Stimulated activated CD8-positive, alpha-beta memory T cell treated with anti-CD3 and anti-CD28 coated beads, Interleukin-7, amount 100 ng/mL, for 1 hour (primary cell): ENCODE results near the gene U2AF1.
A peak's percentile ranks its signal among the peaks of the same experiment; 100 is the strongest.
"Not testable (repeated sequence)": the region's sequence is repeated elsewhere in the genome, so short reads cannot be mapped to it uniquely, and the experiment has no call there.

ENCODE experiments used
- DNase-seq, 2 donors: peaks; one replicate each; pipeline ENCODE4 v3.0.0-alpha.2; 2020; ENCODE audit warnings: low read depth in 2 of 2

Gene U2AF1, protein sequence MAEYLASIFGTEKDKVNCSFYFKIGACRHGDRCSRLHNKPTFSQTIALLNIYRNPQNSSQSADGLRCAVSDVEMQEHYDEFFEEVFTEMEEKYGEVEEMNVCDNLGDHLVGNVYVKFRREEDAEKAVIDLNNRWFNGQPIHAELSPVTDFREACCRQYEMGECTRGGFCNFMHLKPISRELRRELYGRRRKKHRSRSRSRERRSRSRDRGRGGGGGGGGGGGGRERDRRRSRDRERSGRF

GRCh38 chr21:43106965-43107793 is at the start of gene U2AF1:
TSS of gene U2AF1 (minus strand) at chr21:43107570. CDS start at chr21:43107494, 76 bp downstream.
- peak in 1 of 2 donors; percentile 55 for DNase-seq

GRCh38 chr21:43153601-43154000 is 46.2 kb upstream of the U2AF1 start:
- DNase-seq: not testable (repeated sequence)

DNA sequence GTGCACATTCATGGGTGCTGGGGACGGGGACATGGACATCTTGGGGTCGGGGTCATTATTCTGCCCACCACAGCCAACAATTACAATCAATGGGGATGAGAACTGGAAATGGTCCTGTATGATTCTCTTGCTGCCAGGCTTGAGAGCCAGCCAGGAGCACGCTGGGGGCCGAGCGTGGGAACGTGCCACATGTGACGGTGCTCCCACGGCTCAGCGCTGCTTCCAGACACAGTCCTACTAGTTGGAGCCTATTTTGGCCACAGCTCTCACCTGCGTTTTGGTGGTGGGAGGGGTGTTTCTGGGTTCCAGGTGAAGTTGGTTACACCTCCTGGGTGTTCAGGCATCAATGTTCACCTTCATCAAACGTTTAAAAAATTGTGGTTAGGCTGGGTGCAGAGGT is 42.0 kb upstream of the U2AF1 start:
- not testable (repeated sequence) for DNase-seq

DNA sequence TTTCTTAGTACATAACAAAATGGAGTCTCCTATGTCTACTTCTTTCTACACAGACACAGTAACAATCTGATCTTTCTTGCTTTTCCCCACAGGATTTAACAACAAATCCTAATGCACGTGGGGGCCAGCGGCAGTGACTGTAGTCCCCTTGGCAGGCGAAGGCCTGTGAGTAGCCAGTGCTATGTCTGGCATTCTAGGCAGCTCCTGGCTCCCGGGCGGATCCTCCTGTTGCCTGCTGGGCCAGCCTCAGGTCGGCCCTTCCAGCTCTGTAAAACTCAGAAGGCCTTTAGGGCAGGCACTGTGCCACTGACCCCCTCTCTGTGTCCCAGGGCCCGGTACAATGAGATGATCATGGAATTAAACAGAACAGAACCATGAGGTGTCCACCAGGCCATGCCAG is 40.6 kb upstream of the U2AF1 start:
- not testable (repeated sequence) for DNase-seq

DNA sequence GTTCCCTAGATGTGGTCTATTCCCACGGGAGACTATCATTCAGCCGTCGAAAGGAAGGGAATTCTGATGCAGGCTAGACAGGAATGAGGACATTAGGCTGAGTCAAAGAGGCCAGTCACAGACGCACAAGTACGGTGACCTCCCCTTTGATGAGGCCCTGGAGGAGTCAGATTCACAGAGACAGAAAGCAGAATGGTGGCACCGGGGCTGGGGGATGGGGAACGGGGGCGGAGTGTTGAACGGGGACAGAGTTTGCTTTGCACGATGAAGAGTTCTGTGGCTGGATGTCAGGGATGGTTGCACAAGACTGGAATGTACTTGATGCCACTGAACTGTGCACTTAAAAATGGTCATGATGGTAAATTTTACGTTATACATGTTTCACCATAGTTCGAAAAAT is 39.3 kb upstream of the U2AF1 start:
- not testable (repeated sequence) for DNase-seq

GRCh38 chr21:43141407-43141806 is 34.0 kb upstream of the U2AF1 start:
- DNase-seq: not testable (repeated sequence)

- DNase-seq: not testable (repeated sequence)
Measured at GRCh38 chr21:43138944-43139343, 31.6 kb upstream of the U2AF1 start.

- not testable (repeated sequence) for DNase-seq
Measured at GRCh38 chr21:43134520-43134919, 27.1 kb upstream of the U2AF1 start.

- not testable (repeated sequence) for DNase-seq
Measured at GRCh38 chr21:43130094-43130493, 22.7 kb upstream of the U2AF1 start.

DNA sequence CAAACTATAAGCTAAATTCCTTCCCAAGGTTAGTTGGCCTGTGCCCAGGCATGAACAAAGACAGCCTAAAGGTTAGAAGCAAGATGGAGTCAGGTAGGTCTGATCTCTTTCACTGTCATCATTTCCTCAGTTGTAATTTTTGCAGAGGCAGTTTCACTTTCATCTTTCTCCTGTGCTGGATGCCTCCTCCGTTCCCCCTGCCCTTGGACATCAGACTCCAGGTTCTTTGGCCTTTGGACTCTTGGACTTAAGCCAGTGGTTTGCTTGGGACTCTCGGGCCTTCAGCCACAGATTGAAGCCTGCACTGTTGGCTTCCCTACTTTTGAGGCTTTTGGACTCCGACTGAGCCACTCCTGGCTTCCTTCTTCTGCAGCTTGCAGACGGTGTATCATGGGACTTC is 8.6 kb upstream of the U2AF1 start:
- DNase-seq: not testable (repeated sequence)

- DNase-seq: not testable (repeated sequence)
Measured at GRCh38 chr21:43114483-43114882, 7.1 kb upstream of the U2AF1 start.

DNA sequence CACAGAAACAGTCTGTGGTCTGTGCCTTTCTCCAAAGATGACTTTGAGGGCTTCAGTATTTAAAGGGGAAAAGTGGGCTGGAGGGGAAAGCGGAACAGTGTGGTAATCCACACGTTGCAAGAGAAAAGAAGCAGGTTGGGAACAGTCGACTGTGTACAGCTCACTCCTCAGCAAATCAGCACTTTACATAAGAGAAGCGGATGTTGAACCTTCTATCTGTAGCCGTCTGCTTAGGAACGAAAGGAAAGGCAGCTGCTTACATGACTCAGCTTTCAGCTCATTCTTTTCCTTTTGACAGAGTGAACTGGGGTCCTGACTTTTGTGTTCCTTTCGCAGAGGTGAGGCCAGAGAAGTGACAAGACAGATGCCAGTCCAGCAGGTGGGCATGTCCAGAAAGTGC is 1.6 kb upstream of the U2AF1 start:
- not testable (repeated sequence) for DNase-seq

- DNase-seq: not testable (repeated sequence)
Measured at GRCh38 chr21:43108177-43108576, 807 bp upstream of the U2AF1 start.

DNA sequence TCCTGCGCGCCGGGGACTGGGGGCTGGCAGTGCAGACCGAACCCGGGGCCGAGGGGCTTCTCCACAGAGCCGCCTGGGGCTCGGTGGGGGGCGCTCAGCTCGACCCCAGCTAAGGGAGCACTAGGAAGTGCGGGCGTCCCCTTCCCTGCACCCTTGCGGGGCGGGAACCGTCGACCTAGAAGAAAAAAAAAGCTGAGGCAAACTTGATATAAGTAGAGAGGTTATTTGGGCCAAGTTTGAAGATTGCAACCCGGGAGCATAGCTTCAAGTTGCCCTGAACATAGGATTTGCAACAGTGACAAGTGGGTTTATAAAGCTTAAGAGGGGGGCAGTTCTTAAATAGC is 396 bp upstream of the U2AF1 start:
- not testable (repeated sequence) for DNase-seq

GRCh38 chr21:43104642-43105041 is 2.7 kb downstream of the U2AF1 start:
- not testable (repeated sequence) for DNase-seq

GRCh38 chr21:43102281-43102680 is 5.1 kb downstream of the U2AF1 start:
- DNase-seq: not testable (repeated sequence)

DNA sequence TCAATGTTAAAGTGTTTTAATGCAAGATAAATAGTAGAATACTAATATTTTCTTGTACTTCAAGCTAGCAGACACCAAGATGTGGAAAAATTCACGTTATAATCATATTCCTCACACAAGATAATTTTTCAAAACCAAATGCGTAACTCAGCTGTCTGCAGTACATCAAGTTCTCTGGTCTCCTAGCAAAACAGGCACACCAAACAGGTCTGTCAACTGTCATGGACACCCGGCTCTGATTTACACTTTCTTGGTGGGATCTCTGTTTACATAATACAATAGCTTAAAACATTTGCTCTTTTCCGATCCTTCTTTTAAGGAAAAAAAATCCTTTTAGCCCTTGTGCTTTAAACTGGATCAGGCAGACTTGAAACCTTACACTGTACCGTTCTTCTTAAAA is 5.7 kb downstream of the U2AF1 start:
- DNase-seq: not testable (repeated sequence)

GRCh38 chr21:43101000-43101399 is 6.4 kb downstream of the U2AF1 start:
- not testable (repeated sequence) for DNase-seq

GRCh38 chr21:43091979-43092614 is 15.3 kb downstream of the U2AF1 start:
- not testable (repeated sequence) for DNase-seq

DNA sequence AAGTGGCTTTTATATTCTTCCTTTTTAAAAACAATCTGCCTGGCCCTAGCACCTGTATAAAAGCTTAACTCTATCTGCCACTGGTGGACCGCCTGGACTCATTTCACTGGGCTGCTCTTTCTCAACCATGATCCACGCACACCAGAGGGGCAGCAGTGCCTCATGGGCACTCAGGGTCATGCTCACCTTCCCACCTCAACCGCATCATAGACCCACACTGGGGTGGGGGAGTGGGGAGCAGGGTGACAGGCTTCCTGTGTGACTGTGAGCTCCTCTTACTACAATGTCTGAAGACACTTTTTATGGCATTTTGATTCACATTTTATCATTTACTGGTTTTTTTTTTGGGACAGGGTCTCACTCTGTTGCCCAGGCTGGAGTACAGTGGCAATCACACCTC is 16.4 kb downstream of the U2AF1 start:
- not testable (repeated sequence) for DNase-seq

DNA sequence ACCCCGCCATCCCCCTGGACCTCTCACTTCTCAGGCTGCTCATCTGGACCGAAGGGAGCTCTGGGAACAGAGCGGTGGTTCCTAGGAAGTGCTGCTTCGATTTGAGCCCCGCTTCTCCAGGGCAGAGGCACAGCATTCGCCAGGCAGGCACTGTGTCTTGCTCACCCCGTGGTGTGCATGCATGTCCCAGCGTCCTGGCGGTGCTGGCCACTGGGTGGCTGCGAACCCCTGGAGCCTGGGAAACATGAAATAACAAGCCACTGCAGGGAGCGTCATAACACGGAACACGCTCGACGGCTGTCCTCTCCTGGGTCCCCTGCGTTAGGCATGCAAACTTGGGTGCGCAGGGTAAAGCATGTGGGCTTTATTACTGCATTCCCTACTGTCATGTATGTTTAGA is 17.9 kb downstream of the U2AF1 start:
- DNase-seq: not testable (repeated sequence)

DNA sequence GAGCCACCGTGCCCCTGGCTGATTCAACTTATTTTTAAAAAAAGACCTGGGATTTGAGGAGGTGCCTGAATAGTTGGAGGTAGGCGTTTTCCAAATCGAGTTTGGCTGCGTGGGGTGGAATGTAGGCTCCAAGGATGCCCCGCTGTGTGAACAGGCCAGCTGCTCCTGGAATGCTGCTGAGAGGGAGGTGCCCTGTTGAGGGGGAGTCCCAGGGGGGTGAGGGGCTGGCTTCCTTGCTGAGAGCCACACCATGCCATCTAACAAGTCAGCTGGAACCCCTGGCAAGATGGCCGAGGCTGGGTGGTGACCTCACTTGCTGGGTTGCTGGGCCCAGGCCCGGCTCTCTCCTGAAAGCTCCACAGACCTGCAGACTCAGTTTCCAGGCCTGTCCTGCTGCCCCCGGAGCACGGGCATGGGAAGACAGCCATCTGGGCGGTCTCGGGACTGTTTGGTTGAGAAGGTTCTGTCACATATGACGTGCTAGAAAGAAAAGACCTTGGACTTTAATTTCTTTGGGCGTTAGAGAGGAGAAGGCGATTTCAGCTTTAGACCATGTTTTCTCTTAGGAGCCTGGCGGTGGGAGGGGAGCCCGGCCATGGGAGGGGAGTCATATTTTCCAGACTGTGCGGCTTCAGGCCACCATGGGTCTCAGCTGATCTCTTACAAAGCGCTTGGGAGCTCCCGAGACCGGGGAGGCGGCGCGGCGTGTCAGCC is 24.6 kb downstream of the U2AF1 start:
- DNase-seq: not testable (repeated sequence)
